Melanocyte of skin (primary cell): ENCODE measurements around the gene AHRR. TPM values are rescaled to one million over a fixed set of nuclear protein-coding genes. Genes with fewer than 3 reads are reported as not detected.

Source experiments
- total RNA-seq, 2 donors: library from RNA; depleted of rRNA; stranded (reverse); fragments of >200 nt; gene quantifications; 2 replicates each; pipeline ENCODE4 v1.2.3, GENCODE V29; 2012

The AHRR gene
- total RNA-seq, result 10 to 100 TPM; 30.0 to 41.0 TPM

GRCh38 chr5:321230-321725, at the start of gene AHRR:
Gene AHRR, plus strand, starts transcription at chr5:321714. Its CDS starts 22,189 bp downstream, at chr5:343903.

DNA sequence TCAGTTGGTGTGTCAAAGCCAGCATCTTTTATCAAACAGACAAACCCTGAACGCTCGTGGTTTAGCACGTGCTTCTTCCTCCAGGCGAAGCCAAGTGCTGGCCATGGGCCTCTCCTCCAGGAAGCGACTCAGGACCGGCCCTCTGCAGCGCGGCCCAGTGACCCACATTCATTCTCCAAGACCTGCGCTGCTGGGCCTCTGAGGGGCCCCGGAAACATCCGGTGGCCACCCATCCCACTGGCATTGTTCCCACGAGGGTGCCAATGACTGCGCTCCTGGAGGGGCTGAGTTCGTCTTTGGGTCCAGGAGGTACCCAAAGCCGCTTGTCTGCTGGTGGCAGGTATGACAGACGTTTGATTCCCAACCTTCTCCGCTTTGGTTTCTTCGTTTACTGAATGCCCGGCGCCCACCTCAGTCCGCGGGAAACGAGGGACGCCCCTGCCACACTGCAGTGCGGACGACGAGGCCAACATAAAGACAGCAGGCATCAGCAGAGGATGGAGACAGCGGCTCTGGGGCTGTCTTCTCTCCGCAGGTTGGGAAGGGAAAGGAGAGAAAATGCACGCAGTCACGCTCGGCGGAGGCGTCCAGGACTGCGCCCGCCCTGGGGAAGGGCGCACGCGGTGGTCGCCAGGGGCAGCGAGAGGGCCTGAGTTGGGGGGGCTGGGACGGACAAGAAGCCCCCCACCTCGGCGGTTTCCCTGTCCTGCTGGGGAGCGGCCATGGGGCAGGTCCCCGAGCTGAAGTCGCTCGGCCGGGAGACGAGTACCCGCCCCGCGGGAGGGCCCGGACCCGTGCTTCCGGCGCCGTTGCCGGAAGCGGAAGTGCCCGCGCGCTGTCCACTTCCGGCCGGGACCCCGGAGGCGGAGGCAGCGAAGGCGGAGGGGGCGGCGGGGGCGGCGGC, 121.1 kb downstream of the AHRR start, which contains the start of gene EXOC3:
EXOC3 (plus strand) TSS at position 842 of the 904 bp plus-strand sequence. CDS start 3,030 bp downstream, outside the sequence.

Other genes with a start within 250 kb of the AHRR start
- under 1 TPM; under 0.01 TPM for gene PLEKHG4B, start 229.5 kb upstream of the AHRR start, total RNA-seq
- gene LRRC14B, start 130.2 kb upstream of the AHRR start, total RNA-seq, result not detected
- 1 to 10 TPM; 3.7 to 4.5 TPM for gene CCDC127, start 103.6 kb upstream of the AHRR start, total RNA-seq
- 100 to 1,000 TPM; 107 to 132 TPM for gene SDHA, start 103.4 kb upstream of the AHRR start, total RNA-seq
- 100 to 1,000 TPM; 160 TPM for gene PDCD6, start 50.1 kb upstream of the AHRR start, total RNA-seq
- gene EXOC3, start 121.5 kb downstream of the AHRR start, total RNA-seq, result 10 to 100 TPM; 24.8 to 28.0 TPM
- gene SLC9A3, start 202.7 kb downstream of the AHRR start, total RNA-seq, result 1 to 10 TPM in 1 of 2 donors, under 1 TPM in 1; 1.00 to 1.4 TPM